Muscle of arm (tissue), 12 donors: Measurements from ENCODE around the gene FSIP2. TPM values are rescaled to one million over a fixed set of nuclear protein-coding genes. Genes with fewer than 3 reads are reported as not detected.
"Not testable (repeated sequence)": the region's sequence is repeated elsewhere in the genome, so short reads cannot be mapped to it uniquely, and the experiment has no call there.

Experiments
- DNase-seq: peaks from one replicate; pipeline ENCODE4 v3.0.0-alpha.2; 2013
- polyA plus RNA-seq, 12 donors: library from polyadenylated mRNA; unstranded; fragments of 120-200 nt; gene quantifications; one replicate each; pipeline ENCODE4 v1.2.1, GENCODE V29; 2013; ENCODE audit not compliant: insufficient read length in 12 of 12

FSIP2 gene
- polyA plus RNA-seq, 12 donors: 0.51 to 3.0 (median 1.6) TPM; not detected in 1

DNA sequence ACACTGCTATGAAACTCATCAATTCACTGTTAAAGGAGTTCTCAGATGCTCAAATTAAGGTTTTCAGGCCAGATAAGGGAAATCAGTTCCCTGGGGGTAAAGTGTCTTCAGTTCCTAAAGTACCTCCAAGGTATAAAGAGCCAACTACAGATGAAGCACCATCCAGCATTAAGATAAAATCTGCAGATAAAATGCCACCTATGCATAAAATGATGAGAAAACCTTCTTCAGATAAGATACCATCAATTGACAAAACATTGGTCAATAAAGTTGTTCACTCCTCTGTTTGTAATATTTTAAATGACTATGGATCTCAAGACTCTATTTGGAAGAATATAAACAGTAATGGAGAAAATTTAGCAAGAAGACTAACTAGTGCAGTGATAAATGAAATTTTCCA is 68.2 kb downstream of the FSIP2 start:
- no peak for DNase-seq

DNA sequence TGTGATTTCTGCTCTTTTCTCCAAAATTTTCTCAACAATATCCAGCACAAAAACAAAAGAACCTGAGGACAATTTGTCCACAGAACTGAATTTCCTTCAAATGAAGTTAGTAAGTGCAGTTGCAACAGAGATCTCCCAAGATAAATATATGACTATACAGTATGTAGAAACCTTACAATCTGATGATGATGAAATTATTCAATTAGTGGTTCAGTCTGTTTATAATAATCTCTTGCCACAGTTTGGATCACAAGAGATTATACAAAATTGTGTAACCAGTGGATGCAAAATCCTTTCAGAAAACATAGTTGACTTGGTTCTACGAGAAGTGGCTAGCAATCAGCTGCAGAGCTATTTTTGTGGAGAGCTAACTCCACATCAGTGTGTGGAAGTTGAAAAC is 68.7 kb downstream of the FSIP2 start:
- DNase-seq: no peak

DNA sequence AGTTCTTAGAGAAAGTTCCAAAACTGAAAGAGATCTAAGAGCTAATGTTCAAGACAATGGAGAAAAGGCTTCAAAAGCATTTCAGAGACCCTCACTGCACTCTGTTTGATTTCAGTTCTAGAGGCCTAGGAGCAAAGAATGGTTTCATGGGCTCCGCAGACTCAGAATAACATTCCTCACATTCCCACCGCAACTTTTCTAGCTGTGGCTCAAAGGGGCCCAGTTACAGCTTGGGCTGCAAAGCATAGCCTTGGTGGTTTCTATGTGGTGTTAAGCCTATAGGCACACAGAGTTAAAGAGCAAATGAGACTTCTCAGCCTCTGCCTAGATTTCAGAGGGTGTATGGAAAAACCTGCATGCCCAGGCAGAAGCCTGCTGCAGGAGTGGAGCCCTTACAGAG is 73.0 kb downstream of the FSIP2 start:
- no peak for DNase-seq

DNA sequence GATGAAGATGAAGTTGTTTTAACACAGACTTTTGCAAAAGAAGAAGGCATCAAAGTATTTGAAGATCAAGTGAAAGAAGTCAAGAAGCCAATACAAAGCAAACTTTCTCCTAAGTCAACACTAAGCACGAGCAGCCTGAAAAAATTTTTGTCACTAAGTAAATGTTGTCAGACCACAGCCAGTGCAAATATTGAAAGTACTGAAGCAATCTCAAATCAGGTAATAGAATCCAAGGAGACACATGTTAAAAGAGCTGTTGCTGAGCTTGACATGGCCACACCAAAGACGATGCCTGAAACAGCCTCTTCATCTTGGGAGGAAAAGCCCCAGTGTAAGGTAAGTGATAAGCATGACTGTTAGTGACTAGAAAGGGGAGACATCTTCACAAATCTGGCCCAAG is 75.1 kb downstream of the FSIP2 start:
- DNase-seq: no peak

DNA sequence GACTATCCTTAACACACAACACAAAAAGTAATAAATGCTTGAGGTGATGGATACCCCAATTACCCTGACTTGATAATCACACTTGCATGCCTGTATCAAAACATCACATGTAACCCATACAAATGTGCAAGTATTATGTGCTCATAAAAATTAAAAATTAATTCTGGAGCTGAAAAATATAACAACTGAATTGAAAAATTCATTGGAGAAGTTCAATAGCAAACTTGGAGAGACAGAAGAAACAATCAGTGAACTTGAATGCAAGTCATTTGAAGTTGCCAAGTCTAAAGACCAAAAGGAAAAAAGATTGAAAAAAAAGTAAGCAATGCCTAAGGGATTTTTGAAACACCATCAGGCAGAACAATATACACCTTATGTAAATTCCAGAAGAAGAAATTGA is 79.4 kb downstream of the FSIP2 start:
- no peak for DNase-seq

DNA sequence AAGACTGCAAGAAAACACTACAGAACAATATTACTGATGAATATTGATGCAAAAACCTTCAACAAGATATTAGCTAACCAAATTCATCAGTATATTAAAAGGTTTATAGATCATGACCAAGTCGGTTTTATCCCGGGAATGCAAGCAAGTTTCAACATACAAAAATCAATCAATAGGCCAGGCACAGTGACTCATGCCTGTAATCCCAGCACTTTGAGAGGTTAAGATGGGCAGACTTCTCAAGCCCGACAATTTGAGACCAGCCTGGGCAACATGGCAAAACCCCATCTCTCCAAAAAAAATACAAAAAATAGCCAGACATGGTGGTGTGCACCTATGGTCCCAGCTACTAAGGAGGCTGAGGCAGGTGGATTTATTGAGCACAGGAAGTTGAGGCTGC is 82.9 kb downstream of the FSIP2 start:
- DNase-seq: no peak

DNA sequence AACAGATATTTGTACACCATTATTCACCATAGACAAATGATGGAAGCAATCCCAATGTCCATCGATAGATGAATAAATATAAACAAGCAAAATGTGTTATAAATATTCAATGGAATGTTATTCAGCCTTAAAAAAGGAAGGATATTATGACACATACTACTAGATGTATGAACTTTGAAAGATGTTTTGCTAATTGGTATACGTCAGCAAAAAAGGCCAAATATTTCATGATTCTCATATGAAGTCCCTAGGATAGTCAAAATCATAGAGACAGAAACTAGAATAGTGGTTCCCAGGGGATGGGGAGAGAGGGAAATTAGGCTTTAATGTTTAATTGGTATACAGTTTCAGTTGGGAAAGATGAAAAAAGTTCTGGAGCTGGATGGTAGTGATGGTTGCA is 85.2 kb downstream of the FSIP2 start:
- DNase-seq: no peak

DNA sequence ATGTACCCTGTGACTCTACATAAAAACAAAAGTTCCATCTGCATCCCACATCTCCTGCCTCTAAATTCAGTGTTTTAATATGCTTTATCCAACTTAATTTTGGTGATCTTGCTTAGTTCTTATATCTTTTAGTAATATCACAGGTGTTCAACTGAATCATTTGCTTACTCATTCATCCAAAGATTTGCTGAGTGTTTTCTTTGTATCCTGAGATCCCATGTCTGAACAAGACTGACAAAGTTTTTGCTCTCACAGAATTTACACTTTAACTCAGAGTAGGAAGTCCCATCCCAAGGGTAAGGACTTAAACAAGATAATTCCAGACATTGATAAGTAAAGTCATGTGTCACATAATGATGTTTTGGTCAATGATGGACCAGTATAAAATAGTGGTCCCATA is 87.0 kb downstream of the FSIP2 start:
- no peak for DNase-seq

DNA sequence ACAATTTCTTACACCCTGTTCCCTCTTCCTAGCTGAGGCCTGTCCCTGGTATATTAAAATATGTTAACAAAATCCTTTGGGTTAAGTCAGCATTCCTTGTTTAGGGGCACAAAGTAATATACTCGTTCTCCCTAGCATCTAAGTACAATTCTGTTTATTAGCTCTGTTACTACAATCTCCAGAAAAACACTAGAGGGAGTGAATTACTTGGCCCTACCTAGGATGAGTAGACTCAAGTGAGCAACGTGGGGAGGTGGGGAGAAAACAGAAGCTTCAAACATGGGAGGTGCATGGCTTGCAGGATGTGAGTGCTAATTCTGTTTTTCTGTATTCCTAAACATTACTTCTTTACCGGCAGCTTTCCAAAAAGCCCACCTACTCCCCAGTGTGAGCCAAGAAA is 89.7 kb downstream of the FSIP2 start:
- DNase-seq: no peak

DNA sequence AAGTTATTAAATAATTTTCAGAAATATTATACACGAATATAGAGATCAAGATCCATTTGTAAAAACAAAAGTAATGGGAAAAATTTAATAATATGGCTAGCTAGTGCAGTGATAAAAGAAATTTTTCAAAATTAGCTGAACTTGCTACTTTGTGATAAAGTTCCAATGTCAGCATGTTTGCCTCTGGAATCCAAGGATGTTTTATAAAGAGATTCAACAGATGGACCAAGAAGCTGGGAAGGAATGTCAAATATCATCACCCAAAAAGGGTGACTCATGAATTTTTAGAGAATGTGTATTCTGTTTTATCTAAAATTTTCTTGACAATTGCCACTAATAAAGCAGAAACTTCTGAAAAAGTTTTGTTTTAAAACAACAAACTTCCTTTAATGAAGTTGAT is 95.3 kb downstream of the FSIP2 start:
- DNase-seq: no peak

DNA sequence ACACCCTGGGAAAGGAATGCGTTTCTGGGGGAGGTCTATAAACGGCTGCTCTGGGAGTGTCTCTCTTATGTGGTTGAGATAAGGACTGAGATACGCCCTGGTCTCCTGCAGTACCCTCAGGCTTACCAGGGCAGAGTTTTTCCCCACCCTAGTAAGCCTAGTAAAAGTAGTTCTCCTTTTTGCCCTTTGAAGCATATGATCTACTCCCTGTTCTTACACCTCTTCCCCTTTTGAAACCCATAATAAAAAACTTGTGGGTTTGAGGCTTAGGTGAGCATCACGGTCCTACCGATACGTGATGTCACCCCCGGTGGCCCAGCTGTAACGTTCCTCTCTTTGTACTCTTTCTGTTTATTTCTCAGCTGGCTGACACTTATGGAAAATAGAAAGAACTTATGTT is 97.4 kb downstream of the FSIP2 start:
- no peak for DNase-seq

DNA sequence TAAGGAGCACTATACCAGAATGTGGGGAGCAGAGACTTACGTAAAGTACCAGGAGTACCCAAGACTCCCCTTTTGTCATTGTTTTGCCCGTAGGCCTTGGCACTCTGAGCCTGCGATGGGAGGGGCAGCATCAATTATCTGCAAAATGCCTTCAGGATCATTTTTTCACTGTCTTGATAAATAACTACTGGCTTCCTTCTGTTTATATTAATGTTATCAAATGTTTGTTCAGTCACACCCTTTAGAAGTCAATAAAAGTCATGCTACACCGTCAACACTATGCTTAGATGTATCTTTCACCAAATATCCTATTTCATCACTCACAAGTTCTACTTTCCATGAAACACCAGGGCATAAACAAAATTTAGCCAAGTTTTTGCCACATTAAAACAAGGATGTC is 116.3 kb downstream of the FSIP2 start:
- DNase-seq: no peak

DNA sequence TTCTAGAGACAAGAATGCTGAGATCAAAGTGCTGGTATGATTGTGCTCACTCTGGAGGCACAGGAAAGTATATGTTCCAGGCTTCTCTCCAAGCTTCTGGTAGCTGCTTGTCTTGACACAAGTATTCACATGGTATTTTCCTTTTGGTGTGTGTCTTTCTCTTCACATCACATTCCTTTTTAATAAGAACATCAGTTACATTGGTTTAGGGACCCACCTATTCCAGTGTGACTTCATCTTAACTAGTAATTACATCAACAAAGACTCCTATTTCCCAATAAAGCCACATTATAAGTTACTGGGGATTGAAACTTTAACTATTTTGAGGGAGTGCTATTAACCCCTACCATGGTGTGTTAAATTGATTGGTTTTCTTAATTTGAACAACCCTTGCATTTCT is 119.1 kb downstream of the FSIP2 start:
- no peak for DNase-seq

DNA sequence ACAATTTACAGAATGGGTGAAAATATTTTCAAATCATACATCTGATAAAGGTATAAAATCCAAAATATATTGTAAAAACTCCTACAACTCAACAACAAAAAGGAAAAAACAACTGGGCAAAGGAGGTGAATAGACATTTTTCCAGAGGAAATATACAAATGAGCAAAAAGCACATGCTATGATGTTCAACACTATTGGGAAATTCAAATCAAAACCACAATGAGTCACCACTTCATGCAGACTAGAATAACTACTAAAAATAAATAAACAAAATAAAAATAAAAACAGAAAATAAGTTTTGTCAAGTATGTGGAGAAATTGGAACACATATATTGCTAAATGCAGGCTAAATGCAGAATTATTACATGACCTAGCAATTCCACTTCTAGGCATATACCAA is 120.9 kb downstream of the FSIP2 start:
- no peak for DNase-seq

DNA sequence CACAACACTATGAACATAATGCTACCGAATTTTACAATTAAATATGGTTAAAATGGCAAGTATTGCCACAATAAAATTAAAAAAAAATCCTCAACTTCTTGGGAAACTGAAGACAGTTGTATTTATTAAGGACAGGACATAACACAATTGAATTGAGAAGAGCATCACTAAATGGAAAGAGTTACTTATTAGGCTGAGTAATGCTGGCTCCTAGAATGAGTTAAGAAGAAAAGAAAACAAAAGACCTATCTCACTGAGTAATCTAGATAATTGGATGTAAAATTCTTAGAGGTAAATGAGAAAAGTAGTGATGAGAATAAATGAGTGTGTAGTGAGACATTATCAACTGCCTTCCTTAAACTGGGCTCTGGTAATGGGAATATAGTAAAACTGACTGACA is 121.7 kb downstream of the FSIP2 start:
- DNase-seq: no peak

DNA sequence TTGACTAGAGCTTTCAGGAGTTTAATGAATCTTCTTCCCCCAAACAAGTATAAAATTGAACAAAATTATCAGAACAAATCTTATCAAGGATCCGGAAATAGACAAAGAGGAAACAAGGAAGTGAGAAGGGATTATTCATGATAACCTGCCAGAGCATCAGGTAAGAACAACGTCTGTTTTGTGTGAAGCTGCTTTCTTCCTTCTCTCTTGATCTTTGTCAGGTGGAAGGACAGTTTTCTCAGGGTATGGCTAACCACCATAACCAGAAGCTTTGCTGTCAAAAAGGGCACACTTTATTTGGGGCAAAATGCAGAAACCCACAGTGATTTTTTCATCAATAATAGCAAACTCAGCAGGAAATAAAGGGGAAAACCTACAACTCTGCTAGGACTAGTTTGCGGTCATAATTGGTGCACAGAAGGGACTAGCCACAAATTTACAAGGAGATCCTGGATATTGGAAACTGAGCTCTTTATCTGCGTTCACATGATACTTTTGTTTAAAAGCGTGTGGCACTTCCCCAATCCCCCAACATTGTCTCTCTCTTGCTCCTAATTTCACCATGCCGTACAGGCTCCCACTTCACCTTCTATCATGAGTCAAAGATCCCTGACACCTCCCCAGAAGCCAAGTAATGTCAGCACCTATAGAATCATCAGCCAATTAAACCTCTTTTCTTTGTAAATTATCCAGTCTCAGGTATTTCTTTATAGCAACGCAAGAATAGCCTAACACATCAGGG is 124.2 kb downstream of the FSIP2 start:
- no peak for DNase-seq

DNA sequence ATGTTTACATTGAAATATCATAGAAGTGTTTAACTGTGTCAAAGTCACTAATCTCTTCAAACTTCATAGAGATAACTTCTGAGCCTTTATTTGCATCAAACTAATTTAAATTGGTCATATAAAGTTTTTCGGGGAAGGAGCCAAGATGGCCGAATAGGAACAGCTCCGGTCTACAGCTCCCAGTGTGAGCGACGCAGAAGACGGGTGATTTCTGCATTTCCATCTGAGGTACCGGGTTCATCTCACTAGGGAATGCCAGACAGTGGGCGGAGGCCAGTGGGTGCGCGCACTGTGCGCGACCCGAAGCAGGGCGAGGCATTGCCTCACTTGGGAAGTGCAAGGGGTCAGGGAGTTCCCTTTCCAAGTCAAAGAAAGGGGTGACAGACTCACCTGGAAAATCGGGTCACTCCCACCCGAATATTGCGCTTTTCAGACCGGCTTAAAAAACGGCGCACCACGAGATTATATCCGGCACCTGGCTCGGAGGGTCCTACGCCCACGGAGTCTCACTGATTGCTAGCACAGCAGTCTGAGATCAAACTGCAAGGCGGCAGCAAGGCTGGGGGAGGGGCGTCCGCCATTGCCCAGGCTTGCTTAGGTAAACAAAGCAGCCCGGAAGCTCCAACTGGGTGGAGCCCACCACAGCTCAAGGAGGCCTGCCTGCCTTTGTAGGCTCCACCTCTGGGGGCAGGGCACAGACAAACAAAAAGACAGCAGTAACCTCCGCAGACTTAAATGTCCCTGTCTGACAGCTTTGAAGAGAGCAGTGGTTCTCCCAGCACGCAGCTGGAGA is 126.1 kb downstream of the FSIP2 start:
- DNase-seq: not testable (repeated sequence)

DNA sequence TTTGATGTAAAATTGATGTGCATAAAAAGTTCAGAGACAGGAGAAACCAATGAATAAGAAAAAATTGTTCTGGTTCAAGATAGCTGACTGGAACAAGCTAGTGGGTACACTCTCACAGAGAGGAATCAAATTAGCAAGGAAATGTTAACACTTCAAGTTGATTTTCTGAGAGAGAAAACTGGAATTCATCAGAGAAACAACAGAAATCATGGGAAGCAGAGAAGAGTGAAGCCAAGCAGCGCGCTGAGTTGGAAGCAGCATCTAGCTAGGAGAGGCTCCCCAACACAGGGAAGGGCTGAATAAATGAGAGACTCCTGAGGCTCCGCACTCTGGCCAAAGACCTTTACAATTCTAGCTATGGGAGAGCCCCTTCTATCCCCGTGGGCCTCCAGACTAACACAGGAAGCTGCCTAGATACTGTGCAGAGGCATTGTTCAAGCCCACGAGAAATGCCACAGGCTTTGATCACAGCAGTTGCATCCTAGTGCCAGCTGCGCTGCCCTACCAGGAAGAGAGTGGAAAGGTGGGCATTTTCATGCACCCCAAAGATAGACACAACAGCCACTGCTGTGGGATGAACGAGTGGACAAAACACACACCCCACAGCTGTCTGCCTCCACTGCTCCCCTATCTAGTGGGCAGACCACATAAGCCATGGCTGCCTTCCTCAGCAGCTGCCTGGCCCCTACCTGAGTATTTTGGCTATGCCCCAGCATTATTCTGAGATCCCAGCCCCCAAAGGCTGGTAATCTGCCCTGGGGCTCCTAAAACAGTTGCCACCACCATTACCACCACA is 136.7 kb downstream of the FSIP2 start:
- DNase-seq: no peak

DNA sequence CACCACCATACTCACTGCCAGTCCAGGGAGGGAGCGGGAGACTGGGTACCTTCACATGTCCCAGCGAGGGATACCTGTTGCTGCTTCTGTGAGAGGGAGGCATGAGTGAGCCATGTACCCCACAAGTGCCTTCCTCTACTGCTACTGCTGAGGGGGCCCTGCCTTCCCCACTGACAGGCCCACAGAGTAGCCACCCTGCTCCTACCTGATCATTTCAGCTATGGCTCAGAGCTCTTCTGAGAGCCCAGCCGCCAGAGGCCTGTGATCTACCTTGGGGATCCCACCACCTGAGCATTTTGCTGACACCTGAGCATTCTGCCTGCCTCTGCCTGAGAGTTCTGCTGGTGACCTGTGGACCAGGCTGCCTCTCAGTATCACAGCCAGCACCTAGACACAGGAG is 137.6 kb downstream of the FSIP2 start:
- no peak for DNase-seq

DNA sequence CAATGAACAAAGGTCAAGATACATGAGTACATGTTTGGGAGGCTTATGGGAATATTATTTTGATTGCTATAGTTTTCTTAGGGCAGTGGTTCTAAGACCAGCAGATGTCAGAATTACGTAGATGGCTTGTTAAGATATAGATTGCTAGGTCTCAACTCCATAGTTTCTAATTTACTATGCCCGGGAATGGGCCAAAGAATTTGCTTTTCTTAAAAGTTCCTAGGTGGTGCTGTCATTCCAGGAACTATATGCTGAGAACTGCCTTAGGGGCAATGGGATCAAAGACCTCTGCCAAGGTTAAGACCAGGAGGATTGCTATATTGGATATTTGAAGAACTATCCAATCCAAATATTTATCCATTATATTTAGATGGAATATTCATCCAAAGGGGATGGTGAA is 141.8 kb downstream of the FSIP2 start:
- DNase-seq: no peak
